SH-SY5Y (cell line): ENCODE measurements around the gene DALRD3.

Experiments used
- GATA2 ChIP-seq: IDR thresholded peaks from 2 replicates; pipeline ENCODE4 v1.6.1; 2011; ENCODE audit warnings: mild to moderate bottlenecking, low read depth, low read length
- GATA3 ChIP-seq: IDR thresholded peaks from 2 replicates; pipeline ENCODE4 v1.6.1; 2011; ENCODE audit warnings: low read depth, mild to moderate bottlenecking, low read length, moderate library complexity

GRCh38 chr3:49058011-49058410, 39.6 kb upstream of the DALRD3 start:
- TF ChIP-seq GATA3 (no peak), GATA2 (no peak)
